K562 treated with DMSO at 1 percent for 48 hours (cell line): ENCODE measurements around the gene ZMAT3. TPM values are rescaled to one million over a fixed set of nuclear protein-coding genes. Genes with fewer than 3 reads are reported as not detected.

Source experiments
- total RNA-seq: library from RNA; unstranded; fragments of 300-600 nt; gene quantifications from 2 replicates; pipeline ENCODE4 v1.2.3, GENCODE V29; 2022; ENCODE audit warnings: low replicate concordance; ENCODE audit errors: extremely low read depth

ZMAT3 gene, protein sequence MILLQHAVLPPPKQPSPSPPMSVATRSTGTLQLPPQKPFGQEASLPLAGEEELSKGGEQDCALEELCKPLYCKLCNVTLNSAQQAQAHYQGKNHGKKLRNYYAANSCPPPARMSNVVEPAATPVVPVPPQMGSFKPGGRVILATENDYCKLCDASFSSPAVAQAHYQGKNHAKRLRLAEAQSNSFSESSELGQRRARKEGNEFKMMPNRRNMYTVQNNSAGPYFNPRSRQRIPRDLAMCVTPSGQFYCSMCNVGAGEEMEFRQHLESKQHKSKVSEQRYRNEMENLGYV
- total RNA-seq = not detected in 2 replicates

DNA sequence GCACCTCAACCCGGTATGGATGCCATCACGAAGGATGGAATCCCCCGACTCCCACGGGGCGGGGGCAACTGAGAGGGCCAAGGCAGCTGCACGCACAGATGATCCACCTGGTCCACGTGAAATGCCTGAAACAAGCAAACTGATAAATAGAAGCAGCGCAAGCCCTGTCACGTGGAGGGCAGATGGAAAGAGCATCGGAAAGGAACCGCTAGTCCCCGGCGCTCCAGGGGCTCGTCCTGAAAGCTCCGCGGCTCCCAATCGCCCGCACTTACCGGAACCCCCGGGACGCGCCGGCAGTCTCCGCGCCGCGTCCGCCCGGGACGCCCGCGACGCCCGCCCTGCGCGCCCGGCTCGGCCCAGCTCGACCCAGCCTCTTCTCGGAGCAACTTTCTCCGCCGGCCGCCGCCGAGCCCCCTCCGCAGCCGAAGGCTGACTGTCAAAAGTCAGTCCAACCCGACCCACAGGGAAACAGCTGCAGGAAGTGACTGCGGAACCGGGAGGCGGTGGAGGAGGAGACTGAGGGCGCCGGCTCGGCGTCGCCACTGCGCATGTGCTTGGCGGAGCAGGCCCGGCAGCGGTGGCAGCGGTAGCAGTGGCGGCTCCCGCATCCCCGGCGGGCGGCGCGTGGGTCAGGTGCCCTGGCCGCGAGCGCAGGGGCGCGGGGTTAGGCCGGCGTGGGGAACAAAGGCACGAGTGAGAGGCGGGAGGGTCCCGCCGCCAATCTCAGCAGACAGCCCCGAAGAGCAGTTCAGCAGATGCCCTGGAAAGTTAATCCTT, at the start of gene ZMAT3:
Gene ZMAT3, minus strand, starts transcription at position 487 of the 777 bp plus-strand sequence. CDS start 4,057 bp downstream, outside the sequence.

Other genes starting within 250 kb of the ZMAT3 start
- gene PIK3CA, start 76.5 kb upstream of the ZMAT3 start, total RNA-seq = not detected in 2 replicates
- gene KCNMB3, start 179.3 kb upstream of the ZMAT3 start, total RNA-seq = not detected in 2 replicates